HepG2 (cell line): ENCODE measurements around the gene ZFPM1. TPM values are rescaled to one million over a fixed set of nuclear protein-coding genes. Genes with fewer than 3 reads are reported as not detected.

ENCODE experiments used
- AGO2 ChIP-seq: fragments of 200-400 bp; formaldehyde crosslinking; optimal IDR thresholded peaks from 2 replicates; pipeline ENCODE3; 2017; ENCODE audit warnings: mild to moderate bottlenecking, low read depth, low read length, moderate library complexity
- ARID4A ChIP-seq: sonication (generic); formaldehyde crosslinking; IDR thresholded peaks from 2 replicates; pipeline ENCODE4 v1.5.0; 2020; ENCODE audit warnings: mild to moderate bottlenecking, missing genetic modification reagents, borderline replicate concordance
- CCDC6 ChIP-seq: sonication (generic); formaldehyde crosslinking; IDR thresholded peaks from 2 replicates; pipeline ENCODE4 v1.8.1; 2022; ENCODE audit warnings: mild to moderate bottlenecking, missing genetic modification reagents, moderate library complexity
- ETS1 ChIP-seq: sonication (generic); formaldehyde crosslinking; IDR thresholded peaks from 2 replicates; pipeline ENCODE4 v1.4.0; 2020; ENCODE audit warnings: missing genetic modification reagents
- IRF1 ChIP-seq: sonication (generic); formaldehyde crosslinking; IDR thresholded peaks from 2 replicates; pipeline ENCODE4 v1.4.0; 2020; ENCODE audit warnings: low read depth, mild to moderate bottlenecking, missing genetic modification reagents
- IRF2 ChIP-seq: IDR thresholded peaks from 2 replicates; pipeline ENCODE4 v1.6.1; 2018; ENCODE audit warnings: missing genetic modification reagents, missing compliant biosample characterization
- KLF11 ChIP-seq: IDR thresholded peaks from 2 replicates; pipeline ENCODE4 v1.6.1; 2016; ENCODE audit warnings: missing compliant biosample characterization
- LRRFIP1 ChIP-seq: sonication (generic); formaldehyde crosslinking; conservative IDR thresholded peaks from 2 replicates; pipeline ENCODE4 v1.4.0; 2020; ENCODE audit warnings: missing genetic modification reagents
- POLR2AphosphoS5 ChIP-seq: IDR thresholded peaks from 2 replicates; pipeline ENCODE4 v1.6.1; 2012; ENCODE audit warnings: low read depth, low read length
- SNAI1 ChIP-seq: sonication (generic); formaldehyde crosslinking; IDR thresholded peaks from 2 replicates; pipeline ENCODE4 v1.5.0; 2020; ENCODE audit warnings: mild to moderate bottlenecking, missing genetic modification reagents, borderline replicate concordance
- THRA ChIP-seq: sonication (generic); formaldehyde crosslinking; IDR thresholded peaks from 2 replicates; pipeline ENCODE4 v1.4.0; 2020; ENCODE audit warnings: missing genetic modification reagents, borderline replicate concordance
- TMF1 ChIP-seq: sonication (generic); formaldehyde crosslinking; IDR thresholded peaks from 2 replicates; pipeline ENCODE4 v1.8.1; 2022; ENCODE audit warnings: low read depth, missing genetic modification reagents
- ZNF33B ChIP-seq: sonication (generic); formaldehyde crosslinking; IDR thresholded peaks from 2 replicates; pipeline ENCODE4 v1.5.1; 2020; ENCODE audit warnings: mild to moderate bottlenecking, missing genetic modification reagents
- ZNF460 ChIP-seq: sonication (generic); formaldehyde crosslinking; IDR thresholded peaks from 2 replicates; pipeline ENCODE4 v1.5.1; 2020; ENCODE audit warnings: missing genetic modification reagents, mild to moderate bottlenecking, borderline replicate concordance
- ZNF562 ChIP-seq: sonication (generic); formaldehyde crosslinking; IDR thresholded peaks from 2 replicates; pipeline ENCODE4 v1.8.0; 2022; ENCODE audit warnings: missing genetic modification reagents, borderline replicate concordance
- ZNF563 ChIP-seq: sonication (generic); formaldehyde crosslinking; IDR thresholded peaks from 2 replicates; pipeline ENCODE4 v1.8.0; 2022; ENCODE audit warnings: mild to moderate bottlenecking, moderate library complexity, missing genetic modification reagents
- ZNF570 ChIP-seq: sonication (generic); formaldehyde crosslinking; IDR thresholded peaks from 2 replicates; pipeline ENCODE4 v1.4.0; 2020; ENCODE audit warnings: mild to moderate bottlenecking, missing genetic modification reagents, borderline replicate concordance
- ZNF619 ChIP-seq: sonication (generic); formaldehyde crosslinking; IDR thresholded peaks from 2 replicates; pipeline ENCODE4 v1.4.0; 2020; ENCODE audit warnings: mild to moderate bottlenecking, missing genetic modification reagents
- ZNF780A ChIP-seq: sonication (generic); formaldehyde crosslinking; IDR thresholded peaks from 2 replicates; pipeline ENCODE4 v1.8.0; 2022; ENCODE audit warnings: mild to moderate bottlenecking, missing genetic modification reagents, moderate library complexity
- polyA plus RNA-seq, 8 experiments: library from polyadenylated mRNA; depleted of rRNA in 3 of 8; stranded (reverse) in 7 of 8; unstranded in 1 of 8; fragments of >200 nt; fragmentation: Illumina TruSeq in 4 of 8; extraction: Trizol in 4 of 8; gene quantifications; 2 replicates each; pipeline versions ENCODE4 v1.2.1 to v1.2.3, GENCODE V29; 2011 to 2016; ENCODE audit warnings: low read depth in 4 of 8, missing spikeins in 1 of 8, mixed read lengths in 1 of 8; ENCODE audit not compliant: insufficient read depth in 1 of 8
- total RNA-seq, 5 experiments: library from RNA; depleted of rRNA; stranded (reverse); fragments of >200 nt; fragmentation: Illumina TruSeq; extraction: Trizol; gene quantifications; 2 replicates each; pipeline ENCODE4 v1.2.3, GENCODE V29; 2016; ENCODE audit warnings: low read depth in 1 of 5

ZFPM1 gene
- total and polyA plus RNA-seq, 2 of the 13 experiments (the other 11 are each of a cell fraction or from before 2014, with no cell fraction given), result 1.3 to 3.8 TPM

GRCh38 chr16:88452482-88453216 lies 431 bp upstream of the ZFPM1 start (continued):
- peak; percentile 90; the same call in 1 of the 2 replicates for TF ChIP-seq CCDC6 (CRISPR knock-in tag)
- peak; percentile 49; the same call in 1 of the 2 replicates for TF ChIP-seq IRF2 (CRISPR knock-in tag)
- peak; percentile 98 for TF ChIP-seq KLF11 (CRISPR knock-in tag)
- TF ChIP-seq ZNF562 (CRISPR knock-in tag), result no peak; the same call in 1 of the 2 replicates
- TF ChIP-seq ZNF33B (CRISPR knock-in tag), result peak; percentile 99
- peak; percentile 30; the same call in 1 of the 2 replicates for TF ChIP-seq ZNF570
- peak; percentile 94 for TF ChIP-seq SNAI1
- TF ChIP-seq POLR2AphosphoS5, result 0 out of 2 replicates have a peak, but pooled peaks have one; percentile 21
- TF ChIP-seq ARID4A, result peak; percentile 85; the same call in 1 of the 2 replicates
- TF ChIP-seq ETS1 (CRISPR knock-in tag), result no peak; the same call in 1 of the 2 replicates
- TF ChIP-seq ZNF460 (CRISPR knock-in tag), result no peak
- peak; percentile 75; the same call in 1 of the 2 replicates for TF ChIP-seq ZNF619 (CRISPR knock-in tag)
- TF ChIP-seq LRRFIP1 (CRISPR knock-in tag), result no peak
- no peak for TF ChIP-seq ZNF780A
- peak; percentile 95 for TF ChIP-seq TMF1 (CRISPR knock-in tag)
- TF ChIP-seq IRF1, result no peak
- no peak for TF ChIP-seq AGO2
- peak; percentile 95 for TF ChIP-seq ZNF563 (CRISPR knock-in tag)
- peak; percentile 79; the same call in 1 of the 2 replicates for TF ChIP-seq THRA (CRISPR knock-in tag)
